A549 (cell line): ENCODE data around the gene CLPSL2.

ENCODE experiments used
- CEBPB ChIP-seq, 2 experiments: fragments of >200 bp in 1 of 2; sonication (Bioruptor Twin) in 1 of 2; formaldehyde crosslinking in 1 of 2; IDR thresholded peaks; 2 replicates each; pipeline ENCODE4 v1.6.1; 2012 to 2016
- CHD2 ChIP-seq: fragments of 150-350 bp; IDR thresholded peaks from 2 replicates; pipeline ENCODE4 v1.6.1; 2014; ENCODE audit warnings: low read length; ENCODE audit not compliant: partially characterized antibody
- CTCF ChIP-seq: fragments of >200 bp; sonication (Bioruptor Twin); formaldehyde crosslinking; IDR thresholded peaks from 3 replicates; pipeline ENCODE4 v1.5.1; 2016
- EP300 ChIP-seq, 2 experiments: fragments of >200 bp; sonication (Bioruptor Twin); formaldehyde crosslinking; IDR thresholded peaks; 2 replicates in 1 of 2; 3 replicates in 1 of 2; pipeline ENCODE4 v1.6.1; 2016 to 2017
- KDM1A ChIP-seq: fragments of 200-600 bp; sonication (generic); IDR thresholded peaks from 2 replicates; pipeline ENCODE4 v1.6.1; 2016; ENCODE audit warnings: low read depth, mild to moderate bottlenecking
- MAFK ChIP-seq: fragments of 450-650 bp; IDR thresholded peaks from 2 replicates; pipeline ENCODE4 v1.6.1; 2014; ENCODE audit not compliant: partially characterized antibody
- POLR2A ChIP-seq: IDR thresholded peaks from 2 replicates; pipeline ENCODE4 v1.6.1; 2012; ENCODE audit warnings: mild to moderate bottlenecking, low read length
- RAD21 ChIP-seq, 2 experiments: fragments of >200 bp in 1 of 2; sonication (Bioruptor Twin) in 1 of 2; formaldehyde crosslinking in 1 of 2; IDR thresholded peaks in 1 of 2; conservative IDR thresholded peaks in 1 of 2; 2 replicates in 1 of 2; 3 replicates in 1 of 2; pipeline ENCODE4 v1.6.1; 2012 to 2018; ENCODE audit warnings: inconsistent platforms in 1 of 2
- RARB ChIP-seq: fragments of 250-450 bp; sonication (Bioruptor Pico); IDR thresholded peaks from 2 replicates; pipeline ENCODE4 v1.8.0; 2021; ENCODE audit warnings: mild to moderate bottlenecking, moderate library complexity
- TF ChIP-seq, protein P1 (sequence below): fragments of 200-600 bp; sonication (generic); IDR thresholded peaks from 2 replicates; pipeline ENCODE4 v1.6.1; 2016; ENCODE audit warnings: antibody characterized with exemption, mild to moderate bottlenecking, moderate library complexity
- TF ChIP-seq, protein P2 (sequence below): IDR thresholded peaks from 2 replicates; pipeline ENCODE4 v1.6.1; 2012

- TF ChIP-seq POLR2A (no peak), CTCF (no peak), RAD21 (conservative IDR thresholded peaks at IDR 0.05 in 1 of 2, IDR thresholded peaks at IDR 0.05 in 1 of 2) (no peak), RARB (CRISPR knock-in tag) (no peak), MAFK (no peak), CHD2 (no peak), EP300 (IDR thresholded peaks at IDR 0.05) (no peak), KDM1A (no peak), CEBPB (IDR thresholded peaks at IDR 0.05) (no peak)
- TF ChIP-seq, protein P1, sequence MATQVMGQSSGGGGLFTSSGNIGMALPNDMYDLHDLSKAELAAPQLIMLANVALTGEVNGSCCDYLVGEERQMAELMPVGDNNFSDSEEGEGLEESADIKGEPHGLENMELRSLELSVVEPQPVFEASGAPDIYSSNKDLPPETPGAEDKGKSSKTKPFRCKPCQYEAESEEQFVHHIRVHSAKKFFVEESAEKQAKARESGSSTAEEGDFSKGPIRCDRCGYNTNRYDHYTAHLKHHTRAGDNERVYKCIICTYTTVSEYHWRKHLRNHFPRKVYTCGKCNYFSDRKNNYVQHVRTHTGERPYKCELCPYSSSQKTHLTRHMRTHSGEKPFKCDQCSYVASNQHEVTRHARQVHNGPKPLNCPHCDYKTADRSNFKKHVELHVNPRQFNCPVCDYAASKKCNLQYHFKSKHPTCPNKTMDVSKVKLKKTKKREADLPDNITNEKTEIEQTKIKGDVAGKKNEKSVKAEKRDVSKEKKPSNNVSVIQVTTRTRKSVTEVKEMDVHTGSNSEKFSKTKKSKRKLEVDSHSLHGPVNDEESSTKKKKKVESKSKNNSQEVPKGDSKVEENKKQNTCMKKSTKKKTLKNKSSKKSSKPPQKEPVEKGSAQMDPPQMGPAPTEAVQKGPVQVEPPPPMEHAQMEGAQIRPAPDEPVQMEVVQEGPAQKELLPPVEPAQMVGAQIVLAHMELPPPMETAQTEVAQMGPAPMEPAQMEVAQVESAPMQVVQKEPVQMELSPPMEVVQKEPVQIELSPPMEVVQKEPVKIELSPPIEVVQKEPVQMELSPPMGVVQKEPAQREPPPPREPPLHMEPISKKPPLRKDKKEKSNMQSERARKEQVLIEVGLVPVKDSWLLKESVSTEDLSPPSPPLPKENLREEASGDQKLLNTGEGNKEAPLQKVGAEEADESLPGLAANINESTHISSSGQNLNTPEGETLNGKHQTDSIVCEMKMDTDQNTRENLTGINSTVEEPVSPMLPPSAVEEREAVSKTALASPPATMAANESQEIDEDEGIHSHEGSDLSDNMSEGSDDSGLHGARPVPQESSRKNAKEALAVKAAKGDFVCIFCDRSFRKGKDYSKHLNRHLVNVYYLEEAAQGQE, result no peak
- TF ChIP-seq, protein P2, sequence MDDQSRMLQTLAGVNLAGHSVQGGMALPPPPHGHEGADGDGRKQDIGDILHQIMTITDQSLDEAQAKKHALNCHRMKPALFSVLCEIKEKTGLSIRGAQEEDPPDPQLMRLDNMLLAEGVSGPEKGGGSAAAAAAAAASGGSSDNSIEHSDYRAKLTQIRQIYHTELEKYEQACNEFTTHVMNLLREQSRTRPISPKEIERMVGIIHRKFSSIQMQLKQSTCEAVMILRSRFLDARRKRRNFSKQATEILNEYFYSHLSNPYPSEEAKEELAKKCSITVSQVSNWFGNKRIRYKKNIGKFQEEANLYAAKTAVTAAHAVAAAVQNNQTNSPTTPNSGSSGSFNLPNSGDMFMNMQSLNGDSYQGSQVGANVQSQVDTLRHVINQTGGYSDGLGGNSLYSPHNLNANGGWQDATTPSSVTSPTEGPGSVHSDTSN, result no peak
These were observed 9.9 kb downstream of the CLPSL2 start for GRCh38 chr6:35786272-35786671.
